Smooth muscle cell (in vitro differentiated cells): ENCODE measurements around the gene RUNDC3A. TPM values are rescaled to one million over a fixed set of nuclear protein-coding genes. Genes with fewer than 3 reads are reported as not detected.
"Not testable (repeated sequence)": the region's sequence is repeated elsewhere in the genome, so short reads cannot be mapped to it uniquely, and the experiment has no call there.

Source experiments
- DNase-seq: peaks from one replicate; lab custom pipeline; 2025; ENCODE audit not compliant: unreplicated experiment; lab: John Stamatoyannopoulos, UW
- H2AFZ ChIP-seq: fragments of 200-600 bp; sonication (generic); 2 replicates; pipeline ENCODE4 v1.6.0; 2016; ENCODE audit warnings: antibody characterized with exemption, low read depth, mild to moderate bottlenecking
- H3F3A ChIP-seq: fragments of 200-600 bp; sonication (generic); 2 replicates; pipeline ENCODE4 v1.6.0; 2017; ENCODE audit warnings: antibody characterized with exemption, low read depth
- H3K27ac ChIP-seq: fragments of 200-600 bp; sonication (generic); 2 replicates; pipeline ENCODE4 v1.5.1; 2016; ENCODE audit warnings: low read depth, mild to moderate bottlenecking
- H3K27me3 ChIP-seq: fragments of 200-600 bp; sonication (generic); 2 replicates; pipeline ENCODE4 v1.6.1; 2016; ENCODE audit warnings: low read depth, mild to moderate bottlenecking
- H3K36me3 ChIP-seq: fragments of 200-600 bp; sonication (generic); 2 replicates; pipeline ENCODE4 v1.5.1; 2016; ENCODE audit warnings: low read depth
- H3K4me1 ChIP-seq: fragments of 200-600 bp; sonication (generic); 2 replicates; pipeline ENCODE4 v1.5.1; 2016; ENCODE audit warnings: low read depth
- H3K4me2 ChIP-seq: fragments of 200-600 bp; sonication (generic); 2 replicates; pipeline ENCODE4 v1.6.0; 2016; ENCODE audit warnings: mild to moderate bottlenecking
- H3K4me3 ChIP-seq: fragments of 200-600 bp; sonication (generic); 2 replicates; pipeline ENCODE4 v1.5.1; 2016; ENCODE audit warnings: mild to moderate bottlenecking
- H3K79me2 ChIP-seq: fragments of 200-600 bp; sonication (generic); 2 replicates; pipeline ENCODE4 v1.6.0; 2016; ENCODE audit warnings: low read depth, mild to moderate bottlenecking
- H3K9ac ChIP-seq: fragments of 200-600 bp; sonication (generic); 2 replicates; pipeline ENCODE4 v1.6.0; 2016; ENCODE audit warnings: low read depth
- H3K9me3 ChIP-seq: fragments of 200-600 bp; sonication (generic); replicated peaks from 2 replicates; pipeline ENCODE4 v1.5.1; 2016; ENCODE audit warnings: low read depth
- H4K20me1 ChIP-seq: fragments of 200-600 bp; sonication (generic); 2 replicates; pipeline ENCODE4 v1.6.0; 2016; ENCODE audit warnings: low read depth
- CTCF ChIP-seq: fragments of 200-600 bp; sonication (generic); IDR thresholded peaks from 2 replicates; pipeline ENCODE4 v1.5.1; 2017; ENCODE audit warnings: borderline replicate concordance, mild to moderate bottlenecking, antibody characterized with exemption; ENCODE audit not compliant: insufficient read depth, poor library complexity, severe bottlenecking
- WGBS: methylation state at CpG from one replicate; pipeline ENCODE4 v1.1.7; 2016; ENCODE audit warnings: low lambda C conversion rate; 5-methylcytosine and 5-hydroxymethylcytosine counted together
- polyA plus RNA-seq: library from polyadenylated mRNA; unstranded; fragments of >200 nt; fragmentation: Nextera tagmentation; extraction: Ambion mirVana; gene quantifications from 2 replicates; pipeline ENCODE4 v1.2.1, GENCODE V29; 2016
- total RNA-seq: library from RNA; depleted of rRNA; stranded (reverse); fragments of >200 nt; gene quantifications from 2 replicates; pipeline ENCODE4 v1.2.3, GENCODE V29; 2014

RUNDC3A gene
- total and polyA plus RNA-seq, 2 experiments from 2014 or later: 0.21 to 0.36 TPM

- no peak overlapping the region for H3K27ac ChIP-seq
- DNase-seq: no peak
- H3K4me2 ChIP-seq: peak overlapping the region; percentile 94
- no peaks in the 10 kb centered on the region for H3K36me3 ChIP-seq
- H3K4me1 ChIP-seq: peaks cover 25% of the 10 kb centered on the region
- H2AFZ ChIP-seq: peak overlapping the region; percentile 93
- no peaks in the 10 kb centered on the region for H3K9me3 ChIP-seq
- H3K27me3 ChIP-seq: peaks cover 7% of the 10 kb centered on the region
- peak overlapping the region; percentile 74 for H3K9ac ChIP-seq
- WGBS: 3% methylated on average over 18 of the region's 45 CpGs
- no peak for TF ChIP-seq CTCF
- peaks cover 46% of the 10 kb centered on the region for H4K20me1 ChIP-seq
- peaks cover 12% of the 10 kb centered on the region for H3K79me2 ChIP-seq
- H3F3A ChIP-seq: peaks cover 5% of the 10 kb centered on the region
- H3K4me3 ChIP-seq: peak overlapping the region; percentile 99
Measured at GRCh38 chr17:44362949-44363612, 54.7 kb downstream of the RUNDC3A start.

- H3K79me2 ChIP-seq: peaks cover 12% of the 10 kb centered on the region
- H3K27me3 ChIP-seq: peaks cover 7% of the 10 kb centered on the region
- TF ChIP-seq CTCF: peak; percentile 68
- H3K4me3 ChIP-seq: peak within 1 kb of the TSS; percentile 99
- peak within 1 kb of the TSS; percentile 93 for H2AFZ ChIP-seq
- WGBS: 1% methylated on average over 38 of the region's 63 CpGs
- no peaks in the 10 kb centered on the region for H3K36me3 ChIP-seq
- peak; percentile 29 for DNase-seq
- peak within 1 kb of the TSS; percentile 74 for H3K9ac ChIP-seq
- peak within 1 kb of the TSS; percentile 94 for H3K4me2 ChIP-seq
- H4K20me1 ChIP-seq: peaks cover 41% of the 10 kb centered on the region
- H3K27ac ChIP-seq: no peak within 1 kb of the TSS
- peaks cover 5% of the 10 kb centered on the region for H3F3A ChIP-seq
- H3K9me3 ChIP-seq: no peaks in the 10 kb centered on the region
- H3K4me1 ChIP-seq: peaks cover 25% of the 10 kb centered on the region
Measured at GRCh38 chr17:44363613-44364159, 55.3 kb downstream of the RUNDC3A start, which contains the start of gene FAM171A2. TSS of gene FAM171A2 (minus strand) at chr17:44363853. CDS start at chr17:44363714, 139 bp downstream.

- H3K9me3 ChIP-seq, H3K27me3 ChIP-seq, H3K9ac ChIP-seq, H3K4me3 ChIP-seq, DNase-seq, H3K36me3 ChIP-seq, H2AFZ ChIP-seq, H3K4me2 ChIP-seq, H3F3A ChIP-seq, H3K27ac ChIP-seq: not testable (repeated sequence)
- peaks cover 12% of the 10 kb centered on the region for H3K79me2 ChIP-seq
- H4K20me1 ChIP-seq: peaks cover 28% of the 10 kb centered on the region
- 93% methylated on average over 5 of the region's 5 CpGs for WGBS
- H3K4me1 ChIP-seq: peaks cover 24% of the 10 kb centered on the region
Measured at GRCh38 chr17:44365051-44365450, 56.6 kb downstream of the RUNDC3A start.

GRCh38 chr17:44367231-44367979 lies 59.0 kb downstream of the RUNDC3A start:
- H3K27me3 ChIP-seq: peaks cover 7% of the 10 kb centered on the region
- WGBS: 85% methylated on average over 7 of the region's 7 CpGs

More at GRCh38 chr17:44367231-44367979, 59.0 kb downstream of the RUNDC3A start:
- Histone ChIP-seq H3K36me3 (no peaks in the 10 kb centered on the region), H2AFZ (no peak overlapping the region), H3K79me2 (peaks cover 11% of the 10 kb centered on the region), H3K27ac (no peak overlapping the region), H3K9ac (no peak overlapping the region), H4K20me1 (peaks cover 4% of the 10 kb centered on the region), H3K4me2 (no peak overlapping the region), H3K9me3 (no peaks in the 10 kb centered on the region), H3F3A (no peaks in the 10 kb centered on the region), H3K4me3 (no peak overlapping the region), H3K4me1 (peaks cover 2% of the 10 kb centered on the region)
- DNase-seq: no peak
- no peak for TF ChIP-seq CTCF
